ACC112 (cell line): Measurements from ENCODE around the gene SFT2D3.
A peak's percentile ranks its signal among the peaks of the same experiment; 100 is the strongest.

Experiments
- H2AFZ ChIP-seq: fragments of 200-600 bp; sonication (generic); one replicate; pipeline ENCODE4 v1.6.0; 2017; ENCODE audit warnings: antibody characterized with exemption, low read length; ENCODE audit not compliant: unreplicated experiment
- H3K27ac ChIP-seq: fragments of 200-600 bp; sonication (generic); 2 replicates; pipeline ENCODE4 v1.5.1; 2014; ENCODE audit warnings: low read depth, mild to moderate bottlenecking, antibody characterized with exemption, low read length, moderate library complexity
- H3K27me3 ChIP-seq: fragments of 200-600 bp; sonication (generic); 2 replicates; pipeline ENCODE4 v1.6.1; 2014; ENCODE audit warnings: mild to moderate bottlenecking, antibody characterized with exemption, low read length, moderate library complexity, mixed read lengths; ENCODE audit not compliant: insufficient read depth
- H3K36me3 ChIP-seq: fragments of 200-600 bp; sonication (generic); 2 replicates; pipeline ENCODE4 v1.6.1; 2016; ENCODE audit warnings: mild to moderate bottlenecking, antibody characterized with exemption, low read length, moderate library complexity, mixed read lengths; ENCODE audit not compliant: insufficient read depth
- H3K4me1 ChIP-seq: fragments of 200-600 bp; sonication (generic); one replicate; pipeline ENCODE4 v1.6.1; 2016; ENCODE audit warnings: low read length, mixed read lengths; ENCODE audit not compliant: insufficient read depth, unreplicated experiment, control insufficient read depth
- H3K4me3 ChIP-seq: fragments of 200-600 bp; sonication (generic); 2 replicates; pipeline ENCODE4 v1.5.1; 2014; ENCODE audit warnings: mild to moderate bottlenecking, low read depth, low read length
- H3K79me2 ChIP-seq: fragments of 200-600 bp; sonication (generic); one replicate; pipeline ENCODE4 v1.6.0; 2016; ENCODE audit warnings: low read length; ENCODE audit not compliant: control insufficient read depth, unreplicated experiment, insufficient read depth

The SFT2D3 gene

GRCh38 chr2:127701651-127702394 is 526 bp downstream of the SFT2D3 start:
- Histone ChIP-seq H3K27ac (peak overlapping the region; percentile 78), H3K4me3 (peak overlapping the region; percentile 80), H3K79me2 (peaks cover 15% of the 10 kb centered on the region), H3K27me3 (no peaks in the 10 kb centered on the region), H3K4me1 (peaks cover 28% of the 10 kb centered on the region), H3K36me3 (peaks cover 5% of the 10 kb centered on the region; the same call in 1 of the 2 replicates), H2AFZ (peak overlapping the region; percentile 87)

- Histone ChIP-seq H3K36me3 (peaks cover 5% of the 10 kb centered on the region; the same call in 1 of the 2 replicates), H3K4me3 (peak overlapping the region; percentile 80), H2AFZ (peak overlapping the region; percentile 87), H3K27me3 (no peaks in the 10 kb centered on the region), H3K4me1 (peaks cover 28% of the 10 kb centered on the region), H3K79me2 (peaks cover 15% of the 10 kb centered on the region), H3K27ac (peak overlapping the region; percentile 78)
Observed at GRCh38 chr2:127702395-127703009, 1.2 kb downstream of the SFT2D3 start.

GRCh38 chr2:127703282-127703681 is 2.0 kb downstream of the SFT2D3 start:
- H3K4me1 ChIP-seq: peaks cover 28% of the 10 kb centered on the region
- no peaks in the 10 kb centered on the region for H3K27me3 ChIP-seq
- no peak overlapping the region for H2AFZ ChIP-seq
- H3K4me3 ChIP-seq: peak overlapping the region; percentile 80; the same call in 1 of the 2 replicates
- no peak overlapping the region for H3K27ac ChIP-seq
- H3K36me3 ChIP-seq: peaks cover 5% of the 10 kb centered on the region; the same call in 1 of the 2 replicates
- H3K79me2 ChIP-seq: peaks cover 15% of the 10 kb centered on the region

GRCh38 chr2:127704641-127705390 is 3.5 kb downstream of the SFT2D3 start:
- no peaks in the 10 kb centered on the region for H3K27me3 ChIP-seq
- peaks cover 15% of the 10 kb centered on the region for H3K79me2 ChIP-seq
- H3K4me1 ChIP-seq: peaks cover 28% of the 10 kb centered on the region
- H3K4me3 ChIP-seq: 0 out of 2 replicates have a peak overlapping the region, but pooled peaks have one; percentile 0
- H3K36me3 ChIP-seq: peaks cover 9% of the 10 kb centered on the region; the same call in 1 of the 2 replicates
- peak overlapping the region; percentile 35; the same call in 1 of the 2 replicates for H3K27ac ChIP-seq
- no peak overlapping the region for H2AFZ ChIP-seq

- Histone ChIP-seq H3K27me3 (no peaks in the 10 kb centered on the region), H3K4me3 (0 out of 2 replicates have a peak overlapping the region, but pooled peaks have one; percentile 0), H3K36me3 (peaks cover 9% of the 10 kb centered on the region; the same call in 1 of the 2 replicates), H3K27ac (peak overlapping the region; percentile 35; the same call in 1 of the 2 replicates), H3K4me1 (peaks cover 28% of the 10 kb centered on the region), H2AFZ (no peak overlapping the region), H3K79me2 (peaks cover 15% of the 10 kb centered on the region)
Observed at GRCh38 chr2:127705391-127706065, 4.2 kb downstream of the SFT2D3 start.

GRCh38 chr2:127706215-127706990 is 5.1 kb downstream of the SFT2D3 start:
- Histone ChIP-seq H3K4me3 (no peak overlapping the region), H3K4me1 (peaks cover 28% of the 10 kb centered on the region), H3K36me3 (peaks cover 9% of the 10 kb centered on the region; the same call in 1 of the 2 replicates), H3K27ac (no peak overlapping the region), H2AFZ (no peak overlapping the region), H3K79me2 (peaks cover 15% of the 10 kb centered on the region), H3K27me3 (no peaks in the 10 kb centered on the region)

GRCh38 chr2:127707890-127708648 is 6.8 kb downstream of the SFT2D3 start:
- H3K27ac ChIP-seq: no peak overlapping the region
- H3K79me2 ChIP-seq: peaks cover 5% of the 10 kb centered on the region
- no peak overlapping the region for H3K4me3 ChIP-seq
- H3K4me1 ChIP-seq: peaks cover 21% of the 10 kb centered on the region
- H2AFZ ChIP-seq: no peak overlapping the region
- peaks cover 8% of the 10 kb centered on the region; the same call in 1 of the 2 replicates for H3K36me3 ChIP-seq
- no peaks in the 10 kb centered on the region for H3K27me3 ChIP-seq

- Histone ChIP-seq H3K4me1 (peaks cover 14% of the 10 kb centered on the region), H3K4me3 (no peak overlapping the region), H3K27me3 (no peaks in the 10 kb centered on the region), H3K27ac (no peak overlapping the region), H3K79me2 (no peaks in the 10 kb centered on the region), H3K36me3 (peaks cover 3% of the 10 kb centered on the region; the same call in 1 of the 2 replicates), H2AFZ (no peak overlapping the region)
Observed at GRCh38 chr2:127709336-127709735, 8.0 kb downstream of the SFT2D3 start.

GRCh38 chr2:127712999-127713398 is 11.7 kb downstream of the SFT2D3 start:
- no peaks in the 10 kb centered on the region for H3K27me3 ChIP-seq
- H3K27ac ChIP-seq: no peak overlapping the region
- no peaks in the 10 kb centered on the region for H3K4me1 ChIP-seq
- H2AFZ ChIP-seq: no peak overlapping the region
- H3K79me2 ChIP-seq: no peaks in the 10 kb centered on the region
- H3K36me3 ChIP-seq: peaks cover 6% of the 10 kb centered on the region; the same call in 1 of the 2 replicates
- no peak overlapping the region for H3K4me3 ChIP-seq
